Endothelial cell of umbilical vein (primary cell): ENCODE measurements around the gene IRF8. TPM values are rescaled to one million over a fixed set of nuclear protein-coding genes. Genes with fewer than 3 reads are reported as not detected.
"Not testable (repeated sequence)": the region's sequence is repeated elsewhere in the genome, so short reads cannot be mapped to it uniquely, and the experiment has no call there.

ENCODE experiments used
- BruUV-seq: library from RNA; stranded (reverse); fragments of 400-500 nt; replicated peaks from 2 replicates; lab custom pipeline; 2021; lab: Mats Ljungman, UMichigan
- CTCF ChIA-PET: fragments of 300-600, 350-600 bp; sonication (Branson Sonifier 250); formaldehyde crosslinking; loops from one replicate; lab custom pipeline; 2021; ENCODE audit warnings: antibody characterized with exemption, inconsistent platforms; lab: Charles Lee
- POLR2A ChIA-PET: fragments of 300-600, 350-600 bp; sonication (Branson Sonifier 250); formaldehyde crosslinking; loops from one replicate; lab custom pipeline; 2021; ENCODE audit warnings: antibody characterized with exemption, inconsistent platforms; lab: Charles Lee
- DNase-seq: peaks from one replicate; pipeline ENCODE4 v3.0.0-alpha.2; 2011; ENCODE audit warnings: low read depth, low spot score
- FAIRE-seq: peaks from 2 replicates; lab custom pipeline; 2011; peaks lifted over from hg19 to GRCh38; lab: Jason Lieb, UNC
- H2AFZ ChIP-seq: 2 replicates; pipeline ENCODE4 v1.6.0; 2012; ENCODE audit warnings: low read depth, low read length, control low read depth, inconsistent platforms
- H3K27ac ChIP-seq: 2 replicates; pipeline ENCODE4 v1.5.1; 2011; ENCODE audit warnings: low read depth, mild to moderate bottlenecking, control low read depth, low read length, moderate library complexity; ENCODE audit not compliant: insufficient read depth
- H3K27me3 ChIP-seq, 2 experiments: 2 replicates each; pipeline versions ENCODE4 v1.6.0 to v1.6.1; 2011; ENCODE audit warnings: low read length in 2 of 2, mixed read lengths in 1 of 2; ENCODE audit not compliant: control insufficient read depth in 2 of 2, insufficient read depth in 2 of 2
- H3K36me3 ChIP-seq, 2 experiments: 2 replicates in 1 of 2; 3 replicates in 1 of 2; pipeline ENCODE4 v1.5.1; 2011; ENCODE audit warnings: low read length in 2 of 2, mild to moderate bottlenecking in 1 of 2, moderate library complexity in 1 of 2; ENCODE audit not compliant: control insufficient read depth in 2 of 2, insufficient read depth in 2 of 2; ENCODE audit errors: extremely low read depth in 1 of 2
- H3K4me1 ChIP-seq: 3 replicates; pipeline ENCODE4 v1.5.1; 2011; ENCODE audit warnings: mild to moderate bottlenecking, low read length; ENCODE audit not compliant: control insufficient read depth, insufficient read depth; ENCODE audit errors: extremely low read depth
- H3K4me2 ChIP-seq: 2 replicates; pipeline ENCODE4 v1.6.1; 2011; ENCODE audit warnings: low read length, control low read depth, mixed read lengths; ENCODE audit not compliant: insufficient read depth
- H3K4me3 ChIP-seq, 3 experiments: fragments of 200-600 bp in 1 of 3; sonication (generic), shearing (Covaris generic) in 1 of 3; replicated peaks in 1 of 3; 2 replicates each; pipeline ENCODE4 v1.5.1; 2011 to 2016; ENCODE audit warnings: control low read depth in 3 of 3, low read length in 3 of 3, mild to moderate bottlenecking in 2 of 3, inconsistent platforms in 1 of 3, low read depth in 1 of 3, moderate library complexity in 1 of 3; ENCODE audit not compliant: insufficient read depth in 1 of 3
- H3K79me2 ChIP-seq: 2 replicates; pipeline ENCODE4 v1.6.0; 2012; ENCODE audit warnings: low read length, inconsistent platforms; ENCODE audit not compliant: control insufficient read depth, insufficient read depth
- H3K9ac ChIP-seq: replicated peaks from 2 replicates; pipeline ENCODE3; 2011; ENCODE audit warnings: low read length, control low read depth; ENCODE audit not compliant: insufficient read depth; ENCODE audit errors: extremely low read depth
- H3K9me1 ChIP-seq: replicated peaks from 3 replicates; pipeline ENCODE4 v1.6.0; 2011; ENCODE audit warnings: mild to moderate bottlenecking, low read length; ENCODE audit not compliant: control insufficient read depth, insufficient read depth; ENCODE audit errors: extremely low read depth
- H3K9me3 ChIP-seq: replicated peaks from 2 replicates; pipeline ENCODE4 v1.5.1; 2012; ENCODE audit warnings: low read length, inconsistent platforms; ENCODE audit not compliant: control insufficient read depth, insufficient read depth
- H4K20me1 ChIP-seq: replicated peaks from 2 replicates; pipeline ENCODE3; 2011; ENCODE audit warnings: mild to moderate bottlenecking, low read length; ENCODE audit not compliant: control insufficient read depth, insufficient read depth; ENCODE audit errors: extremely low read depth
- EZH2 ChIP-seq: IDR thresholded peaks from 2 replicates; pipeline ENCODE4 v1.6.1; 2012; ENCODE audit warnings: borderline replicate concordance, low read depth, mild to moderate bottlenecking, moderate library complexity, low read length, inconsistent platforms; ENCODE audit not compliant: severe bottlenecking
- FOS ChIP-seq: IDR thresholded peaks from 2 replicates; pipeline ENCODE4 v1.6.1; 2011; ENCODE audit warnings: mild to moderate bottlenecking, low read length, moderate library complexity, borderline replicate concordance; ENCODE audit not compliant: insufficient read depth
- GATA2 ChIP-seq: IDR thresholded peaks from 2 replicates; pipeline ENCODE4 v1.7.0; 2011; ENCODE audit warnings: low read depth, mild to moderate bottlenecking, moderate library complexity, mixed read lengths, low read length; ENCODE audit not compliant: insufficient read length, insufficient read depth
- JUN ChIP-seq: IDR thresholded peaks from 2 replicates; pipeline ENCODE4 v1.6.1; 2011; ENCODE audit warnings: borderline replicate concordance, low read depth; ENCODE audit not compliant: insufficient read length, insufficient read depth
- MYC ChIP-seq: IDR thresholded peaks from one replicate; pipeline ENCODE4 v1.6.1; 2011; ENCODE audit warnings: mild to moderate bottlenecking, low read depth, low read length
- POLR2A ChIP-seq: IDR thresholded peaks from 2 replicates; pipeline ENCODE4 v1.6.1; 2012; ENCODE audit warnings: low read depth, mild to moderate bottlenecking, control low read depth, low read length
- POLR2AphosphoS5 ChIP-seq: IDR thresholded peaks from 2 replicates; pipeline ENCODE4 v1.6.1; 2012; ENCODE audit warnings: low read depth, mild to moderate bottlenecking, control low read depth, low read length, moderate library complexity; ENCODE audit not compliant: insufficient read depth
- dilution Hi-C: fragments of 300-500 bp; cut with MboI; formaldehyde crosslinking; loops from one replicate; pipeline ENCODE4 v1.15.0; 2019; ENCODE audit warnings: low sequenced_read_pairs; ENCODE audit not compliant: extremely low pct_ligation_motif_present
- intact Hi-C: fragments of 100-400 bp; cut with micrococcal nuclease; formaldehyde crosslinking; loops from one replicate; pipeline ENCODE4 v1.10.0; 2022
- polyA plus RNA-seq, 4 experiments: library from polyadenylated mRNA; depleted of rRNA in 3 of 4; stranded (reverse) in 3 of 4; unstranded in 1 of 4; fragments of >200 nt; gene quantifications; 2 replicates each; pipeline versions ENCODE4 v1.2.1 to v1.2.3, GENCODE V29; 2011 to 2012; ENCODE audit warnings: missing spikeins in 1 of 4
- total RNA-seq: library from RNA; stranded (reverse); gene quantifications from 2 replicates; pipeline ENCODE4 v1.2.3, GENCODE V29; 2021
- TF ChIP-seq, protein P1 (sequence below), 2 donors: IDR thresholded peaks; 1 replicate in 1 of 2; 2 replicates in 1 of 2; pipeline ENCODE4 v1.5.1; 2011; ENCODE audit warnings: low read length in 2 of 2, mild to moderate bottlenecking in 2 of 2, moderate library complexity in 2 of 2, control low read depth in 1 of 2, inconsistent platforms in 1 of 2, low read depth in 1 of 2; ENCODE audit not compliant: insufficient read depth in 1 of 2; ENCODE audit errors: extremely low read depth in 1 of 2
- TF ChIP-seq, protein P2 (sequence below): IDR thresholded peaks from 2 replicates; pipeline ENCODE4 v1.6.1; 2011; ENCODE audit not compliant: insufficient read depth, insufficient read length

IRF8 gene
- total and polyA plus RNA-seq, 2 donors (not counting 3 experiments of a cell fraction or from before 2014, with no cell fraction given), result not detected

DNA sequence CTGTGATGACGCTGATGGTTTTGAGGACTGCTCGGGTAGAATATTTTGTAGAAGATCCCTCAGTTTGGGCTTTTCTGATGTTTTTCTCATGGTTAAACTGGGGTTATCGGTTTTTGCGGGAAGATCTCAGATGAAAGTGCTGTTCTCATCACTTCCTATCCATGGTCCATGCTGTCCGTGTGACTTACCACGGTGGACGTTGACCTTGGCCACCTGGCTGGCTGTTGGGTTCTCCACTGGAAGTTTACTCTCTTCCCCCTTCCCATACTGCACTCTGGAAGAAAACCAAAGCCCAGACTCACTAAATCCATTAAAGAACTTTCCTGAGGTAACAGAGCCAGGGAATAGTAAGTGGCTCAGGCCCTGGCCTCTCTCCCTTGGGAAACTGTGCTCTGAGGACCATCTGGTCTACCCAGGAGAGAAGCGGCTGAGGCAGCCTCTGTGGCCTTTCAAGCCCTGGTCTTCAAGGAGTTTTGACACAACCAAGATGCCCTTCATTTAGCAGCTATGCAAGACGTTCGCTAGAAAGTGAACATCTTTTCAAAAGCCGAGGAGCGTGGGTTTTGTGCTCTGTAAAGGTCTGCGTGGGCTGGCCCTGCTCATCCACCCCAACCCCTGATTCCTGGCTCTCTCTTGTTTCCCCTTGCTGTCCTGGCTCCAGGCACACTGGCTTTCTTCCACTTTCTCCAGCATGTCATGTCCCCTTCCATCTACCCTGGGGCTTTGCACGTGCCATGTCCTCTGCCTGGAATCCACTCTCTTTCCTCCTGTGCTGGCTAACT is 43.1 kb downstream of the IRF8 start:
- CTCF ChIA-PET, result no interaction called here
- no peak overlapping the region for H3K4me3 ChIP-seq
- POLR2A ChIA-PET, result no interaction called here
- H2AFZ ChIP-seq, result no peak overlapping the region
- no peaks in the 10 kb centered on the region for H3K9me1 ChIP-seq
- no peaks in the 10 kb centered on the region for H3K79me2 ChIP-seq
- H3K9me3 ChIP-seq, result no peaks in the 10 kb centered on the region
- intact Hi-C loops, result no loop called here
- no peak overlapping the region for H3K27ac ChIP-seq
- no peaks in the 10 kb centered on the region for H4K20me1 ChIP-seq
- no peaks in the 10 kb centered on the region for H3K4me1 ChIP-seq
- dilution Hi-C loops, result no loop called here
- no TSS peak for BruUV-seq
- DNase-seq (no peak), FAIRE-seq (no peak)
- TF ChIP-seq, protein P1, sequence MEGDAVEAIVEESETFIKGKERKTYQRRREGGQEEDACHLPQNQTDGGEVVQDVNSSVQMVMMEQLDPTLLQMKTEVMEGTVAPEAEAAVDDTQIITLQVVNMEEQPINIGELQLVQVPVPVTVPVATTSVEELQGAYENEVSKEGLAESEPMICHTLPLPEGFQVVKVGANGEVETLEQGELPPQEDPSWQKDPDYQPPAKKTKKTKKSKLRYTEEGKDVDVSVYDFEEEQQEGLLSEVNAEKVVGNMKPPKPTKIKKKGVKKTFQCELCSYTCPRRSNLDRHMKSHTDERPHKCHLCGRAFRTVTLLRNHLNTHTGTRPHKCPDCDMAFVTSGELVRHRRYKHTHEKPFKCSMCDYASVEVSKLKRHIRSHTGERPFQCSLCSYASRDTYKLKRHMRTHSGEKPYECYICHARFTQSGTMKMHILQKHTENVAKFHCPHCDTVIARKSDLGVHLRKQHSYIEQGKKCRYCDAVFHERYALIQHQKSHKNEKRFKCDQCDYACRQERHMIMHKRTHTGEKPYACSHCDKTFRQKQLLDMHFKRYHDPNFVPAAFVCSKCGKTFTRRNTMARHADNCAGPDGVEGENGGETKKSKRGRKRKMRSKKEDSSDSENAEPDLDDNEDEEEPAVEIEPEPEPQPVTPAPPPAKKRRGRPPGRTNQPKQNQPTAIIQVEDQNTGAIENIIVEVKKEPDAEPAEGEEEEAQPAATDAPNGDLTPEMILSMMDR (IDR thresholded peaks at IDR 0.05; ENCODE audit: extremely low read depth in 1 of 2, insufficient read depth in 1 of 2, low read depth in 1 of 2, low read length in 2 of 2), result no peak
- no peak for TF ChIP-seq POLR2AphosphoS5
- no peak for TF ChIP-seq POLR2A
- no peak for TF ChIP-seq GATA2
- no peak for TF ChIP-seq MYC
- no peak for TF ChIP-seq FOS
- no peak for TF ChIP-seq JUN
- TF ChIP-seq EZH2, result no peak
- TF ChIP-seq, protein P2, sequence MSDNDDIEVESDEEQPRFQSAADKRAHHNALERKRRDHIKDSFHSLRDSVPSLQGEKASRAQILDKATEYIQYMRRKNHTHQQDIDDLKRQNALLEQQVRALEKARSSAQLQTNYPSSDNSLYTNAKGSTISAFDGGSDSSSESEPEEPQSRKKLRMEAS, result no peak
- no peaks in the 10 kb centered on the region for H3K27me3 ChIP-seq
- H3K36me3 ChIP-seq, result no peaks in the 10 kb centered on the region
- no peak overlapping the region for H3K9ac ChIP-seq
- no peak overlapping the region for H3K4me2 ChIP-seq

DNA sequence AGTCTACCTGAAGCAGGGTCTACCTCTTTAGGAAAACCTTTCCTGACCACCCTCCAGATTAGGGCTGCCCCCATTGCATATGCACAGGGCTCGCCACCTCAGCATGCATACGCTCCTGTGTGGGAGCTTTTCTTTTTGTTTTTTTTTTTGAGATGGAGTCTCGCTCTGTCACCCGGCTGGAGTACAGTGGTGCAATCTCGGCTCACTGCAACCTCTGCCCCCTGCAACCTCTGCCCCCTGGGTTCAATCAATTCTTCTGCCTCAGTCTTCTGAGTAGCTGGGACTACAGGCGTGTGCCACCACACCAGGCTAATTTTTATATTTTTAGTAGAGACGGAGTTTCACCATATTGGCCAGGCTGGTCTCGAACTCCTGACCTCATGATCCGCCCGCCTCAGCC is 43.7 kb downstream of the IRF8 start:
- POLR2A ChIA-PET, H3K4me1 ChIP-seq, H3K4me2 ChIP-seq, H3K9ac ChIP-seq, H3K36me3 ChIP-seq, dilution Hi-C loops, DNase-seq, H3K27me3 ChIP-seq, H3K79me2 ChIP-seq, H4K20me1 ChIP-seq, H3K9me3 ChIP-seq, H3K27ac ChIP-seq, intact Hi-C loops, H3K9me1 ChIP-seq, BruUV-seq, FAIRE-seq, H3K4me3 ChIP-seq, H2AFZ ChIP-seq, CTCF ChIA-PET: not testable (repeated sequence)
